Heart left ventricle (tissue), 16 donors: Measurements from ENCODE around the gene GALNTL6. TPM values are rescaled to one million over a fixed set of nuclear protein-coding genes. Genes with fewer than 3 reads are reported as not detected.

ENCODE experiments used
- ATAC-seq, 4 donors: fragments of 200-7000 bp; cut with Tn5 transposase; one replicate each; pipeline ENCODE4 v1.9.1; 2020 to 2022; ENCODE audit warnings: moderate library complexity in 4 of 4, mild to moderate bottlenecking in 3 of 4, moderate number of reproducible peaks in 1 of 4
- DNase-seq, 5 donors: peaks; one replicate each; pipeline ENCODE4 v3.0.0-alpha.2; 2020
- H3K27ac ChIP-seq, 12 donors: fragments of 200-600 bp; sonication (generic) in 4 of 12; one replicate each; pipeline versions ENCODE4 v1.5.0 to v1.8.0; 2016 to 2022; ENCODE audit warnings: mild to moderate bottlenecking in 2 of 12
- H3K27me3 ChIP-seq, 9 donors: fragments of 200-600 bp; sonication (generic) in 2 of 9; one replicate each; pipeline versions ENCODE4 v1.5.1 to v1.8.0; 2016 to 2022; ENCODE audit warnings: mild to moderate bottlenecking in 3 of 9
- H3K36me3 ChIP-seq, 9 donors: fragments of 200-600 bp; sonication (generic) in 2 of 9; one replicate each; pipeline versions ENCODE4 v1.5.0 to v1.8.0; 2018 to 2022; ENCODE audit warnings: mild to moderate bottlenecking in 2 of 9
- H3K4me1 ChIP-seq, 12 donors: fragments of 200-600 bp; sonication (generic) in 4 of 12; one replicate each; pipeline versions ENCODE4 v1.5.0 to v1.8.0; 2016 to 2022; ENCODE audit warnings: mild to moderate bottlenecking in 3 of 12
- H3K4me3 ChIP-seq, 12 donors: fragments of 200-600 bp; sonication (generic) in 4 of 12; one replicate each; pipeline versions ENCODE4 v1.5.0 to v1.8.0; 2017 to 2022; ENCODE audit warnings: mild to moderate bottlenecking in 9 of 12, moderate library complexity in 4 of 12
- H3K9me3 ChIP-seq, 12 donors: fragments of 200-600 bp; sonication (generic) in 4 of 12; one replicate each; pipeline versions ENCODE4 v1.5.0 to v1.8.0; 2016 to 2022; ENCODE audit warnings: mild to moderate bottlenecking in 1 of 12
- POLR2A ChIP-seq, 2 donors: fragments of 450-650 bp; IDR thresholded peaks; one replicate each; pipeline ENCODE4 v1.6.1; 2017; ENCODE audit warnings: antibody characterized with exemption in 2 of 2, mild to moderate bottlenecking in 2 of 2, moderate library complexity in 2 of 2
- WGBS, 4 donors: extraction: QIAGEN DNeasy Blood & Tissue Kit in 2 of 4; methylation state at CpG; one replicate each; pipeline versions ENCODE4 v1.1.5 to v1.1.7; 2013 to 2018; 5-methylcytosine and 5-hydroxymethylcytosine counted together
- intact Hi-C, 10 donors: fragments of 100-400 bp; cut with DNase I; formaldehyde crosslinking; loops; one replicate each; pipeline versions ENCODE4 v1.11.1 to v1.14.2; 2022
- long read RNA-seq, 3 donors: library from polyadenylated mRNA; unstranded; transcript quantifications; one replicate each; pipeline ENCODE4 v2.0.0, GENCODE V29; 2020 to 2021
- polyA plus RNA-seq, 2 donors: library from polyadenylated mRNA; stranded (reverse); fragments of 200-250 nt; gene quantifications; one replicate each; pipeline ENCODE4 v1.2.3, GENCODE V29; 2013
- total RNA-seq, 9 donors: library from RNA; depleted of rRNA in 2 of 9; stranded (reverse); fragments of >200 nt in 2 of 9; fragmentation: NEBNext Ultra II Directional in 3 of 9; extraction: Animal tissue kit (Norgen Biotek cat#: 25700) in 3 of 9; gene quantifications; one replicate each; pipeline versions ENCODE4 v1.1.0 to v1.2.4, GENCODE V29; 2016 to 2023
- TF ChIP-seq, protein P1 (sequence below), 12 donors: fragments of 200-600 bp; sonication (generic) in 4 of 12; IDR thresholded peaks; one replicate each; pipeline versions ENCODE4 v1.5.0 to v1.8.0; 2018 to 2022; ENCODE audit warnings: antibody characterized with exemption in 12 of 12, mild to moderate bottlenecking in 5 of 12
- donor health status: ischemic (EF 13 %, LVEDD 7.1; RV severe dilation, severe dysfunction).
- donor health status: healthy with polysubstance abuse.
- donor health status: DM: no; HTN: yes; CAD: no.
- donor health status: DM: no; HTN: no; CAD: no.
- donor health status: ischemic (EF 25% LVEDD 6.9; RV normal size, moderate dysfunction).
- donor health status: ischemic (EF 25% LVEDD 5.7; RV mildly dilated, moderate dysfunction).
- donor health status: healthy.
- donor health status: DM: yes; HTN: yes; CAD: no.
- donor health status: ischemic (EF 35%, LVEDD 5.7; RV mildly dilated, moderate dysfunction).
- donor health status: nonischemic (EF 11% LVEDD 7.7; RV severe dilation, severe dysfunction).
- donor health status: DM: yes; HTN: yes; CAD: no.
- donor health status: PGD.
- donor health status: ischemic (EF 29% LVEDD 5.4; RV normal size, mild dysfunction).
- donor health status: nonischemic (EF 23%, LVEDD 6.1; RV moderate dilation, normal function).

Gene GALNTL6
- under 1 TPM in 1 of 9 donors, not detected in 8; 0.52 TPM for total RNA-seq
- polyA plus RNA-seq: under 1 TPM in 1 of 2 donors, not detected in 1; 0.33 TPM
- long read RNA-seq, donor 1: 0 reads
- long read RNA-seq, donor 2: 0 reads
- long read RNA-seq, donor 3: 0 reads

DNA sequence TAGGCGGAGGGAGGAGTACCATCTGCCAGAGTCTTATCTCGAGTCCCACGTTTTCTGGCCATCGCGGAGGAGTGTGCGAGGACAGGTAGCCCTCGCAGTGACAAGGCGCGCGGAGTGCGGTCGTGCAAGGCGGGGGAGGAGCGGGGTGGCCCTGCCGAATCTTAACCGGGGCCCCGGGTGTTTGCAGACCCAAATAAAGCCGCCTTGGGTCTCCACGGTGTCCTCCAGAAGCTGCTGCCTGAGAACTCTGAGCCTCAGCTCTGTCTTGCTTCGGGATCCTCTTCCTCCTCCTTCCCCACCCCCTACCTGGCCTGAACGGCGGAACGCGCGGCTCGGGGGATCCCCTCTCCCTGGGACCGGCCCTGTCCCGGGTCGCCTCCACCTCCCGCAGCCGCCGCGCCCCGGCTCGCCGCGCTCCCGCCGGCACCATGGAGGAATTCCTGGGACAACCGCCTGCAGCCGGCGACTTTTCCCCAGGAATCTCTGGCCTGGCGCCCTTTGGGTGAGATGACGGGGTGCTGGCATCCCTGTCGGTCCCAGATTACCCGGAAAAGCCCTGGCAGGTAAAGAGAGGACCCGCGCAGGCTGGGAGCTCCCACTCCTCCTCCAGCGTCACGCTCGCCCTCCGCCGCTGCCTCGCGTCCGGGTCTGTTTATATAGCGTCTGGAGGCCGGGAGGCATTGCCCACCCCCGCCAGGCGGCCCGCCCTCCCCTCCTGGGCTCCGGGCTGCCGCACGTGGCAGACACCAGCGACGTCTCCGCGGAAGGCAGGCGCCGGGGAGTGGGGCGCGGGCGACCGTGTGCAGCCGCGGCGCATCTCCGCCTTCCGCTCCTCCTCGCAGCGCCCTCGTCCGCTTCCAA, at the start of gene GALNTL6:
Gene GALNTL6, plus strand, starts transcription at position 740 of the 861 bp plus-strand sequence.
- DNase-seq (peak in 2 of 5 donors; percentile 20 to 55), ATAC-seq (peak in 1 of 4 donors; percentile 38)
- peaks cover 11 to 50% (median 25%) of the 10 kb centered on the region in 9 donors for H3K27me3 ChIP-seq
- H3K36me3 ChIP-seq: no peaks in the 10 kb centered on the region
- no peaks in the 10 kb centered on the region for H3K9me3 ChIP-seq
- intact Hi-C loops: no loop called here
- H3K4me1 ChIP-seq: peaks cover 0 to 21% (median 2%) of the 10 kb centered on the region in 12 donors
- no peak for TF ChIP-seq POLR2A (IDR thresholded peaks at IDR 0.05)
- TF ChIP-seq, protein P1, sequence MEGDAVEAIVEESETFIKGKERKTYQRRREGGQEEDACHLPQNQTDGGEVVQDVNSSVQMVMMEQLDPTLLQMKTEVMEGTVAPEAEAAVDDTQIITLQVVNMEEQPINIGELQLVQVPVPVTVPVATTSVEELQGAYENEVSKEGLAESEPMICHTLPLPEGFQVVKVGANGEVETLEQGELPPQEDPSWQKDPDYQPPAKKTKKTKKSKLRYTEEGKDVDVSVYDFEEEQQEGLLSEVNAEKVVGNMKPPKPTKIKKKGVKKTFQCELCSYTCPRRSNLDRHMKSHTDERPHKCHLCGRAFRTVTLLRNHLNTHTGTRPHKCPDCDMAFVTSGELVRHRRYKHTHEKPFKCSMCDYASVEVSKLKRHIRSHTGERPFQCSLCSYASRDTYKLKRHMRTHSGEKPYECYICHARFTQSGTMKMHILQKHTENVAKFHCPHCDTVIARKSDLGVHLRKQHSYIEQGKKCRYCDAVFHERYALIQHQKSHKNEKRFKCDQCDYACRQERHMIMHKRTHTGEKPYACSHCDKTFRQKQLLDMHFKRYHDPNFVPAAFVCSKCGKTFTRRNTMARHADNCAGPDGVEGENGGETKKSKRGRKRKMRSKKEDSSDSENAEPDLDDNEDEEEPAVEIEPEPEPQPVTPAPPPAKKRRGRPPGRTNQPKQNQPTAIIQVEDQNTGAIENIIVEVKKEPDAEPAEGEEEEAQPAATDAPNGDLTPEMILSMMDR (IDR thresholded peaks at IDR 0.05): no peak
- no peak within 1 kb of the TSS for H3K27ac ChIP-seq
- H3K4me3 ChIP-seq: peak within 1 kb of the TSS; percentile 9 to 49 (median 34)
- 0 to 1% (median 1%) methylated on average over 36 to 83 of the region's 83 CpGs for WGBS, 4 donors

DNA sequence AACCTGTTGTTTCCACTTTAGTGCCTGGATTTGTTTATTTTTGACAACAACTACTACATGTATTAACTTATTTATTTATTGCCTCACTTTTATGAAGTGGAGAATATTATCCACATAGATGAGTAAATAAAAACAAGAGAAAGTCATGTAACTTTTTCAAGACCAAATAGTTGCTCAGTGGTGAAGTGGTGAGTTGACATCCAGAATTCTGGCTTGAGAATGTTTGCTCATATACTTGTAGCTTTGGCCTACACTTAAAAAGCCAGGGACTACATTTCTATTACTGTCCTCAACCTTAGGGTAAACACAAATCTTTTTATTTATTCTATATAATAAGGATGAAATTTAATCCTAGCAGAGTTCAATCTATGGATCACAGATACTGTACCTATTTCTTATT, 47.7 kb upstream of the GALNTL6 start:
- ATAC-seq: no peak
- TF ChIP-seq POLR2A (IDR thresholded peaks at IDR 0.05): no peak
- TF ChIP-seq, protein P1 (IDR thresholded peaks at IDR 0.05): no peak
- peaks cover 0 to 15% (median 2%) of the 10 kb centered on the region in 12 donors for H3K9me3 ChIP-seq

DNA sequence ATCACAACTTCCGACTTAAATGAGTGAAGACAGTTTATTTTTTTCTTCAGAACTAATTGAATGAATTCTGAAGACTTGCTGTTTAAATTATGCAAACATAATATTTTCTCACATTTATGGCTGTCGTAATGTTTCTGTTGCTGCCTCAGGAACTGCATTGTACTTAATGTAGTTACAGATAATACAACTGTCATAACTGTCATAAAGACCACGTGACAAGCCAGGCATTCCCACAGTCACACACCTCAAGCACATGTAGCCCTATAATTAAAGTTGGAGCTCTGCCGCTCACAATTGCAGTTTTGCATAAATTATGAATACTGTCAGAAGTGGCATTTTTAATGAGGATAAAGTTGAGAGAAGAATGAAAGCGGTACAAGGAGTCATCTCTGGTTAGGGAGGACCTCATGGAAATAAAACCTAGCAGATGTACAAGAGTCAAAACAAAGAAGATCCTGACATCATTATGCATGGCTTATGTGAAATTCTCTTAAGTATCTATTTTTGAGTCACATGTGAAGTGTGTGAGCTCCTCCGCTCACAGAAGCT, 38.5 kb upstream of the GALNTL6 start:
- TF ChIP-seq POLR2A (IDR thresholded peaks at IDR 0.05): no peak
- TF ChIP-seq, protein P1 (IDR thresholded peaks at IDR 0.05): no peak
- 85 to 89% (median 88%) methylated on average over 6 of the region's 6 CpGs for WGBS, 4 donors
- no peak overlapping the region for H3K4me3 ChIP-seq
- H3K36me3 ChIP-seq: no peaks in the 10 kb centered on the region
- H3K4me1 ChIP-seq: no peaks in the 10 kb centered on the region
- intact Hi-C loops: no loop called here
- no peak overlapping the region for H3K27ac ChIP-seq
- H3K9me3 ChIP-seq: peaks cover 0 to 2% (median 0%) of the 10 kb centered on the region in 12 donors
- DNase-seq (no peak), ATAC-seq (no peak)
- H3K27me3 ChIP-seq: no peaks in the 10 kb centered on the region

More for the DNA sequence above, 47.7 kb upstream of the GALNTL6 start:
- Histone ChIP-seq H3K36me3 (no peaks in the 10 kb centered on the region), H3K27ac (no peak overlapping the region), H3K27me3 (no peaks in the 10 kb centered on the region), H3K4me1 (no peaks in the 10 kb centered on the region), H3K4me3 (no peak overlapping the region)
- DNase-seq: no peak
- intact Hi-C loops: no loop called here

DNA sequence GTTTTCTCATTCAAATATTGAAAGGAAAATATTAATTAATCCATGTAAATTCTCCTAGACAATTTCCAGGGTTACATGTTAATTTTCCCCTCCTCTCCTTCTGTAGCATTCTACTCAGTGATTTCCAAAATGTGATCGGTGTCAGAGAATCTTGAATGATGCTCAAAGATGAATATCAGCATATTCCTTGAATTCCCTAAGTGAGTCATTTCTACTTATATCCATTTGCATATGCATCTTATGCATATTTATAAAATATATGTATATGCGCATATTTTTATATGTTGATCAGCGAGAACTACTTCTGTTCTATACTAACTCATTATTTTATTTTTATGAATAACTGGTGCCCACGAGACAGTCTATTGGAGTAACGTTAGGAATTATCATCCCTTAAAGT, 33.9 kb upstream of the GALNTL6 start:
- Histone ChIP-seq H3K4me1 (no peaks in the 10 kb centered on the region), H3K9me3 (peaks cover 0 to 10% (median 4%) of the 10 kb centered on the region in 12 donors), H3K36me3 (no peaks in the 10 kb centered on the region), H3K27ac (no peak overlapping the region), H3K27me3 (no peaks in the 10 kb centered on the region), H3K4me3 (no peak overlapping the region)
- DNase-seq: no peak
- intact Hi-C loops: no loop called here
- no peak for ATAC-seq
- TF ChIP-seq, protein P1 (IDR thresholded peaks at IDR 0.05): no peak
- no peak for TF ChIP-seq POLR2A (IDR thresholded peaks at IDR 0.05)
- 85 to 91% (median 88%) methylated on average over 5 of the region's 5 CpGs for WGBS, 4 donors
